GM18511 (cell line): ENCODE results near the gene LAMB1.

Experiments
- ATAC-seq: cut with Tn5 transposase; IDR thresholded peaks from one replicate; pipeline ENCODE4 v1.9.1; 2021; ENCODE audit warnings: mild to moderate bottlenecking, moderate library complexity; ENCODE audit not compliant: unreplicated experiment

The LAMB1 gene

DNA sequence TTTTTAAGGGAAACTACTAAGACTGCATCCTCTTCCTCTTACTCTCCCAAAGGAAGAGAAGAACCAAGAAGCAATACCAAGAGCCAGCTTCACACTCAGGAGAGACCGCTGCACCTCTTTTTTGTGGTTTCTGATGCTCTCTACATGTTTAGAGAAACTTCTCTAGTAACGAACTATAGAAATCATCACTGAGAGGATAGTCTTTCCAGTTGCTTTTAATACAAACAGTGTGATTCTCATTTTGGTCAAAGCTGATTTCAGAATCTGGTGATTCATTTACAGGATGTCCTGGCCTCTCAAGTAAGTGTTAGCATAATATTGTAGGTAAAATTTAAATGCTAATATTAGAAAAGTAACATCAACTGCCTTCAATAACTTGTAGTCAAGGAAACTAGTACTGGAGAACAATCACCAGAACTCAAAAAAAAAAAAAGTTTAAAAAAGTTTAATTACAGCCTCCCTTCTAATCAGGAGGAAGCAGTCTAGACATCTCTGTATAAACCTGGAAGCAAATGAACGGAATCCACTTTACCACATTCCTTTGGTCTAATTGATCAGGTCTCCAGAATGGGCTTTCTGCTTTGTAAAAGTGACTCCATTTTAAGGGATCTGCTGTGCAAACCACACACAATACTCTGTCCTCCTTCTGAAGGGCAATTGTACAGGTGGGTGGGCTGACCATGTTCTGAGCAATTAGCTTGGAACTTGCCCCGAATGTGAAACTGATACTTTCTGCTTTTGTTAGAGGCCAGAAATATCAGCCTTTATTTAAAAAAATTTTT is 3.0 kb downstream of the LAMB1 start:
- no peak for ATAC-seq

DNA sequence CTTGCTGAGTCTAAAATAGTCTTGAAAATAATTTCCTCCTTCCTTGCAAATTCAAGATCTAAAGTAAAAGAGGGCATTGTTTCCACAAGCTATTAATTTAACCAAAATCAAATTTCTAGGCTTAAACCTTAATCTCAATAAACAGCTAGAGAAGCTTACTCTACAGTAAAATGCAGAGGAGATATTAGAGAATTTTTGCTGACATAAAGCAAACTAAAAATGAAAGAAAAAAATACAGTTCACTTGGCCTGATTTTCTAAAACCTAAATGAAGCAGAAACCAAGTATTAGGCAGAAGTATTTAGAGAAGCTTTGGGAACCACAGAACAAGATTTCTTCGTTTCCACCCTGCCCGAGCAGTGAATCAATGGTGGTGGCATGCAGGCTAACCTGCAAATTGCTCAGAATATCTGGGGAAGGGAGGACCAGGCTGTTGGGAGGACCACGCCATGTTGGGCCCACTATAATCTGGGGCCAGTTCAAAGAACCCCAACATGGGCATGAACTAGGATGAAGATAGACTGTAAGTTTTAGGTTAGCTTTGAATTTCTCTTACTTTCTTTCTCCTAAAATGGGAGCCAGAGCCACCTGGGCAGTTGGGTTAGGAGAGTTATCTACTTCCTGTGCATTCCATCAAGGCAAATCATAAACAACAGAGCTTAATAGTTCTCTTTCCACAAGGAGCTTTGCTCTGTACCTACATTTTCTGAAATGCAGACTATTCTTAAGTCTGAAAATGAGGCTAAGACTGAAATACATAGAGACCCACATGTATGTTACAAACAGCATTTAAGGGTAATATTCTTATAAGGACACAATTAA is 4.1 kb downstream of the LAMB1 start:
- no peak for ATAC-seq

DNA sequence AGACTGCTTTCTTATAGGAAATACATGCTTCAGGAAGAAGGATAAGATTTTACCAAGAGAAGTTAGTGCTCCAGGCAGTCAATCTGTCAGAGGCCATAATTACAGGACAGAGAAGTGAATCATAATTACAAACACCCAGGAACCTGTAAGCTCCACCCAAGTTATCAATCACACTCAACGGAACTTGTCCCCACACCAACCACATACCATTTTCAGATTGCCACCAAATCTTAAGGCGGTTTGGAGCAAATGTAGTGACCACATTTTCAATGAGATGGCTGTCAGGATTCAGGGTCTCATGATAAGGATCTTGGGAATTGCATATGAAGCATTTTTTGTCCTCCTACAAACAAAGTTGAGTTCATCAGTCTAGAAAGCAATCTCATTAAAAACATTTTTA is 4.8 kb downstream of the LAMB1 start:
- ATAC-seq = no peak

DNA sequence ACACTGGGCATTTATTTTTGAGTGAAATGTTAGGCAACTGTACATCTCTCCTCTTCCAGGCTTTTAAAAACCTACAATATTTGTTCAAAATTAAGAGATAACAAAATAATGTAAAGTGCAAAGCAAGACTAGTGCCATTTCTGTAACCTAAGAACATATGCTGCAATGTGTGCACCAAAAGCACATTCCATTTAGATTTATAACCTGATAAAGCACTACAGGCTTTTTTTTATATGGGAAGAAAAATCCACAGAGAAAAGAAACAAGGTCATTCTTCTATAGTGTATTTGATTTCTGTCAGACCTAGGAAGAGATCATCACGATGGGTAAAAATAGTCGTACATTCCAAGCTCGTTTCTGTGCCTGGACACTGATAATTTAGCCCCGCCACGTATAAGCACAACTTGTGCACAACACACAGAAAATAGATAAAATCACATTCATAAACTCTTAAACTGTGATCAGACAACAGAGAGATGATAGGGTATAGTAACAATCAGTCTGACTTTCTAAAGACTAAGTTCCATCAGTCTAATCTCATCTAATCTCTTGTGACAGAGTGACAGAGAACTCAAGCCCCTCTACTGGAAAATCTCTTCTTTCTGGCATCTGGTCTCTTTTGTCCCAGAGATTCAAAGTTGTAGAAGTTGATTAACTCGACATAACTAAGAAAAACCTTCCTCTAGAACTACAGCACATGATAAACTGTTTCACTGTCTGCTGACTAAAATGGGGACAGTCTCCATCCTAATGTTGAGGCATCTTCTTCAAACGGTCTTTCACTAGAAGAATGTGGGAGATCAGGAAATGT is 6.7 kb downstream of the LAMB1 start:
- ATAC-seq = no peak

DNA sequence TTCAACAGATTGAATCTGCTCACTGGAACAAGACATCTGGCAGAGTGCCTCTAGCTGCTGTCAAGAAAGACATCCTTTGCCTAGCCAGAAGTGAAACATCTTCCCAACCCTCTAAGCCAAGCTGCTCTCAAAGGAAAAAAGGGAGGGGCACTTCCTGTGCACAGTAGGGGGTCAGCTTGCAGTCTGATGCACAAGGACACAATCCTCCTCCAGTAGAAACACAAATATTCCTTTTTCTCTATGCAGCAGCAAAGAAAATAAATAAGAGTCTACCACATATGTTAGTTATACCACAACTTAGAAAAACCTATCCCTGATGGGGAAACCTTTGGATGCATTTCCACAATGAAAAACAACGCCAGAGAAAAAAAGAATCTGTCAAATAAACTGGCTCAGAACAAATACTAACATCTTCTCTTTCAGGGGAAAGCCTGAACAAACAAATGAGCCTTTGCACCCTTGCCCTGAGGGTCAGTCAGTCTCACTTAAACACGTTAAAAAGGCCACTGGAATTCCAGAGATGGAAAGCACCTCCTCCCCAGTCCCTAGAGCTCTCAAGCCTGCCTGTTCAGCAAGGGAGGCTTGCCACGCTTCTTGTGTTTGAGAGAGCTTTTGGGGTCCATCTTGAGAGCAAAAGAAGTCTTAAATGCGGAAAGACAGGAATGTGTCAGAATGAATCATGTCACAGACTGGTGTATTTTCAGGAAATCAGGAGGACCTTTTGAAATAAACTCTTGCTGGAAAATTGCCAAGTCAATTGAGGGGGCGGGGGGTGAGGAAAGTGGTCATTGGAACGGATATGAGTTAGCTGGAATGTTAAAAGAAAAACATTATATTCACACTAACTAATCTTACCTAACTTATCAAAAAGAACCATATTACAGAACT is 7.5 kb downstream of the LAMB1 start:
- ATAC-seq = no peak

DNA sequence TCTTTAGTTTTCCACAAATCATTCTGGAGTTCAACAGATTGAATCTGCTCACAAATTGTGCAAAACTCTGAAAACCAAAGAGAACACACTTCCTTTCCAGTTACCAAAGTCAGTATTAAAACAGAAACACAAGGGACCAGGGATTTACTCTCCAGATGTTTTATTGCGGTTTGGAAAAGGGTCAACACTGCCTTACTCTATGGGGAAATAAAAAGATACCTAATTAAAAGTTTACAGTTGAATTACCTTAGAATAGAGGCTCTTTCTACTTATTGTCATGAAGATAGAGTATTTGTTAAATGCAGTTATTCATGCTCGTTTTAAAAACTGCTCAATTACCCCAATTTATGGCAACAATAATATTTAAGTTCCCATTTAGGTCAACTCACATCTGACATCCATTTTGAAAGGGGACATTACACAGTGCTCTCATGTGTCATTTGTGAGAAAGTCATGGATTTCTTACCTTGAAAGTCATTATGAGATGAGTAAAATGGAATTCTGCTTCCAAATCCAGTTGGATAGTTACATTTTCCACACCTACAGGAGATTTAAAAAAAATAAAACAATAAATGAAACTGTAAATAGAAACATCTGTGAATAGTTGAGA is 8.4 kb downstream of the LAMB1 start:
- ATAC-seq = no peak

DNA sequence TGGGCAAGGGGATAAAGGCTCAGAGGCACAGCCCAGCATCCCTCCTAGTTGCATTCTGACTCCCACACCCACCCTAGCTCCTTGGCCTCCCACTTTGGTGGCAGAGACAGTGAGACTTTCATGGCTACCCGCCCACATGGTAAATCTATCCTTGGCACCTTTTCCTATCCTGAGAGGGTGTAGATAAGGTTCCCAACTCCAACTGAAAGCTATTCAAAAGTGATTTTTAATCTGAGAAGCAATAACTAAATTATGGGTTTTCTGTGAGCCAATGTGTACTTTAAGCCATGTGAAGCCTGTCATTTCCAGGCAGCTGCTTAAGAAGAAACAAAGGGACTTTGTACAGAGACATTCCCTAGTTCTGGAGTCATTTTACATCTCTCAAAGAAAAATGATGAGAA is 9.1 kb downstream of the LAMB1 start:
- ATAC-seq = no peak

DNA sequence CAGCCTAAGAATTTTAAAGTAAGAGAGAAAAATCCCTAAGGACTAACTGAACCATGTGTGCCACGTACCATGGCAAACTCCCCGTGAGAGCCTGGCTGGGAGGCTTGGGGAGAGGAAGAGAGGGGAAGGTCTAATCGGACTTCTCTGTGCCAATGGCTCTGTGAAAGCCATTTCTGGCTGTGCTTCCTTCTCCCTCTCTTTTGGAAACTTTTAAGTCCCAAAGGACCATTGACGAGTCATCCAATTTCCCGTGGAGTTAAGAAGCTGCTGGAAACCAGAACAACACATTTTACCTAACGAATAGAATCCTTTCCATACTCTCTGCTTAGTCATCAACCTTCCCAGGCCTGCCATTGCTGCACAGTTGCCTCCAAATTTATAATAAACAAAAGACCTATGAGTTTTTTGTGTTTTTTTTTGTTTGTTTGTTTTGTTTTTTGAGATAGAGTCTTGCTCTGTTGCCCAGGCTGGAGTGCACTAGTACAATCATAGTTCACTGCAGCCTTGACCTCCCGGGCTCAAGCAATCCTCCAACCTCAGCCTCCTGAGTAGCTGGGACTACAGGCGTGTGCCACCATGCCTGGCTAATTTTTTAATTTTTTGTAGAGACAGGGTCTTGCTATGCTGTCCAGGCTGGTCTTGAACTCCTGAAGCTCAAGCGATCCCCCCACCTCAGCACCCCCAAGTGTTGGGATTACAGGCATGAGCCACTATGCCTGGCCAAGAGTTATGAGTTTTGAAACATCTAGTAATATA is 13.2 kb downstream of the LAMB1 start:
- ATAC-seq = no peak

DNA sequence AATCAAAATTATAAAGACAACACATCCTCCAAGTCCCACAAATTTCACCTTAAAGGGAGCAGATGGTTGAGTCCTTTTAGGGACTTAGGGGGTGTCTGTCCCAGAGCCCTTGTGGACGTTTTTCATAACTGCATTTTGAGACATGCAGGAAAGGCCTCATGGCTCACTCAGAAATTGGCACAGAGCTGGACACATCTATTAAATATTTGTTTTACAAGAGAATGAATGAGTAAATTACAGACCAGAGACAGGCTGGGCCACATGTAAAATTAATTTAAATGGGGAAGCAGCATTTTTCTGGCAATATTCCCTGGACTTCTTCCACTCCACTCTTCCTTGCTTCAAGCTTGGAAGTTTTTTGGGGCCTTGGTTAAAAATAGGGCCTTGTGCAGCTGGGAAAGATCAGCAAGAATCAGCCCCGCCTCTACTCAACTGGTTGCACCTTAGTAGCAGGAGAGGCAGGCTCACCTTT is 20.0 kb downstream of the LAMB1 start:
- no peak for ATAC-seq

DNA sequence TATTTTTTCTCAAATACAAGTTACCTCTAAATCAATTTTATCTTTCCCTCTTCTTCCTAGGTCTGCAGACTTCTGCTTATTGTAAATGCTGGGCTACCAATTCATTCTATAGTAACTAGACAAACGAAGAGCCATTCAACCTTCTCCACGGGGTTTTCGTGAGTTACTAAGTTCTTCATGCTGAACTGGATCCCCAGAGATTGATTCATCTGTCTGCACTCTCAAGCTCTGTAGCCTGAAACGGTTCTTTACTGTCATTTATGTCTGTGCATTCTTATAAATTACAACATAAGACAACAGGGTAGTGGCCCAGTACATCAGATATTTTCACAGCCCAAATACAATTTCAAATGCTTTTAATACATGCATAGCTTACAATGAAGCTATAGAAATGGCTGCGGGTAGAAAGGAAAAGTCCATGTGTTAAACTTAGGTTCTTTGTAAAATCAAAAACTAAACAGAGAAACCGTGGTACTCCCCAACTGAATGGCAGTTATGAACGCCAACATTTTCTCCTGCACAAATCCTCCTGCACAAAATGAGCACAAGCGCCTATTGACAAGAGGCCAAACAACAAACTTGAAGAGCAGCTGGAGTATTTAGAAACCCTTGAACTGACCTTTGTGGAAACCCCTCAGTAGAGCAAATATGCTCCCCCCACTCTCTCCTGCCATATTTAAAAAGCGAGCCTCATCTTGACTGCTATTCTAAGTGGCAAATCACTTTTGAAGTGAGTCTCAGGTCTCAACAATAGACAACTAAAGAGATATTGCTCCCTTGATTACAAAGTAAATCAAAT is 20.7 kb downstream of the LAMB1 start:
- ATAC-seq = no peak

DNA sequence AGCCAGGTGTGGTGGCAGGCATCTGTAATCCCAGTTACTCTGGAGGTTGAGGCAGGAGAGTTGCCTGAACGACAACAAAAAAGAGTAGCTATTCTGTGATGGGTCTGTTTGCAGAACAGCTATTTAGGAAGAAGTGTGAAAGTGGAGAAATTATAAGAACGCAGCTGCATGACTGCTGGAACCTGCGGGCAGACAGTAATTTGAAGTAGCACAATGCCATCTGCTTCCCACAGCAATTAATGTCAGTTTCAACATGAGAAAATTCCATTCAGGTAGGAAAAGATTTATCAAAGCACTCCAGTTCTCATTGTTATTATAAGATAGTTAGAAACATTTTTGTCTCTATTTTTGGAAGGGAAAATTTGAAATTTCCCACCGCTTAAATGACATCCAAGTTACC is 21.5 kb downstream of the LAMB1 start:
- no peak for ATAC-seq

DNA sequence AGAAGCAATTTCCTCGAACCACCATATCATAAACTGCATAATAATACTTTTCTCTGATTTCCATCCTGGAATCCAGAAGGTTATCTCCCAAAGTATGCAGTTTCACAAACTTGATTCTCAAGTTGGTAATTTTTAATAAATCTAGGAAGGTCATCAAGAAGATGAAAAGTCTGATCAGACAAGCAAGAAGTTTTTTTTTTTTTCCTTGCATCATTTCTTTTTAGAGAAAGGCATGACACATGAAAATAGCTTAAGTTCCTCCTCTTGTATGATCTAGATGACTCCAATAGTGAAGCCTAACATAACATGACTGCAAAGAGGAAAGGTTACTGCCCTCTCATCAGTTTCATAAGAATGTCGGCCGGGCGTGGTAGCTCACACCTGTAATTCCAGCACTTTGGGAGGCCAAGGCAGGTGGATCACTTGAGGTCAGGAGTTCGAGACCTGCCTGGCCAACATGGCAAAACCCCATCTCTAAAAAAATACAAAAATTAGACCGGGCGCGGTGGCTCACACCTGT is 22.2 kb downstream of the LAMB1 start:
- ATAC-seq = no peak

DNA sequence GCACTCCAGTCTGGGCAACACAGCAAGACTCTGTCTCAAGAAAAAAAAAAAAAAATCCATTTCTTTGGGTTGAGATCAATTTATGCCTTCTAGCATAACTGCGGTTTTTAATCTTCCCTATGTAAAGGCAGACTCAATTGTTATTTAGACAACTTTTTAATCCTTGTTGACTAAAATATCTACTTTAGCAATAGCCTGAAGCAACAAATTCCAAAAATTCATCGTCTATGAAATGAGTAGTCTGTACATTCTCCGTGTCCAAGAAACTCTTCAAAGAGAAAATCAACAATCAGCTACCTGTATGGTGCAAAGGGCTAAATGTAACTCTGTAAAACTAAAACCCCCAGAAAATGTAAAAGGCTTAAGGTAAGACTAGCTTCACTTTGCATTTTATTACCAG is 22.8 kb downstream of the LAMB1 start:
- no peak for ATAC-seq

DNA sequence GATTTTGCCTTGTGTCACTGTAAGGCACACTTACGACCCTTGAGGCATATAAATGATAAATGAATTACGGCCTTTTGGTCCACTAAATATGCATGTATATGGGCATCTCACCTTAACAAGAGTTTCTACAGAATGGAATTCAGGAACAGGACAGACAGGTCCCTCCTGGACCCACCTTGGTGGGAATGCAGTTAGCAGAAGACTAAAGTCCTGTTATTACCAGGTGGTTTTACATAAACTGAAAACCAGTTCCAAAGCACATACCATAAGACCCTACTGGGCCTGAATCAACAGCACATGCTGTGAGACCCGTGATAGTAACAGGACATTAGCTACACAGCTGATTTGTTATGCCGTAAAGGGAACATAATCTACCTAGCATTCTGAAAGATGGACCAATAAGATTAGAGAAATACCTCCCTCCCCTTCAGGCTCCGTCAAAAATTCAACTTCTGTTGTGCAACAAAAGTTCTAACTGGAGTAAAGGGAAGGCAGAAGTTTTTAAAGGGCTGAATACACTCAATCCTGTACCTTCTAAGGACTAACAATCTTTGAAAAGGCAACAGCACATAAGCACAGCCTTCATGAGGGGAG is 24.0 kb downstream of the LAMB1 start:
- ATAC-seq = no peak

DNA sequence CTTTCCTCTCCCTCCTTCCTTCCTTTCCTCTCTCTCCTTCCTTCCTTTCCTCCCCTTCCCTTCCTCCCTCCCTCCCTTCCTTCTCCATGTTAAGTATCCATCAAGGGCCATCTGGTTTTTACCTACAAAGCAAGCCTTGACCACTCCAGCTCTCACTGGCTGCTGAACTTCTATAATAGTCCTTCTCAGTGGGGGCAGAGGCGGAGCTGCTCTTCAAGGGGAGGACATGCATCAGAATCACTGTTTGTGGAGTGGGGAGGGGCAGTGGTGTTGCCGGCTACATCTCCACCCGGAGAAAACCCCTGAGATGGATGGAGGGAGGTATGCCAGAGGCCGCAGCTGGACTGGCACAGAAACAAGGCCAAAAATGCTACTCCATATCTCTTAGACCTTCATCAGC is 25.9 kb downstream of the LAMB1 start:
- ATAC-seq = no peak

DNA sequence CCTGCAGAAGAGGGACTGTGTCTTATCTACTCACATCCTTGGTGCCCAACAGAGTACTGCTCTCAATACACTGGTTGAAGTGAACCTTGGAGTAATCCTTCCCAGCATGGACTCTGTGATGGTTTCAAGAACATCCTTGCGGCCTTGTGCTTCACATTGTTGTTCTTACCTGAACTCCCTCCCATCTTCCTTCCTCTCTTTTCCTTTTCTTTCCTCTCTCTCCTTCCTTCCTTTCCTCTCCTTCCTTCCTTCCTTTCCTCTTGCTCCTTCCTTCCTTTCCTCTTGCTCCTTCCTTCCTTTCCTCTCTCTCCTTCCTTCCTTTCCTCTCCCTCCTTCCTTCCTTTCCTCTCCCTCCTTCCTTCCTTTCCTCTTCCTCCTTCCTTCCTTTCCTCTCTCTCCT is 26.3 kb downstream of the LAMB1 start:
- no peak for ATAC-seq

DNA sequence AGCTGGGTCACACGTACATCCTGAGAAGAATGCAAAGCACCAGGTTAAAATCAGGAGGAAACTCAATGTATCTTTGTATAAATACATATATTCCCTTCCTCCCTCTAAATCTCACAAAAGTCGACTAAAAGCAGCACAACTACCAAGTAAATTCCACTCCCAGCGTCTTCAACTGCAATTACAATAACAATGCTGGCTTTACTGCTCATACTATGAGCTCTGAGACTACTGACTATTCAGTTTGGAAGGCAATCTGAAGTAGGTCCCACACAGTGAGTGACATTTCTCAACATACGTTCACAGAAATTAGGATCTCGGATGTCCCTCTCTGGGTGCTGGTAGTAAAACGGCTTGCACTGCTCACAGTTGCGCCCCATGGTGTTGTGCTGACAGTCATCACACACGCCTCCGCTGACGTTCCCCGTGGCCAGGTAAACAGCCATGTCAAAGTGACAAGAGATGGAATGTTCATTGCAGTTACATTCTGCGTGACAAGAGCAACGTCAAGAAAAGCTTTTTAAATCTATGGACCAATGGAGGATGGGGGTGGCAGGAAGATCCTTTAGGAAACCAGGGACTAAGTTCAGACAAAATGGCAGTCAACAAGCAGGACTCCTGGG is 27.5 kb downstream of the LAMB1 start:
- ATAC-seq = no peak
